C4-2B (cell line): ENCODE results near the gene NR3C1.

Experiments used
- ZFX ChIP-seq: fragments of 450-650 bp; IDR thresholded peaks from 2 replicates; pipeline ENCODE4 v1.6.1; 2017
- TF ChIP-seq, protein P1 (sequence below): fragments of 450-650 bp; conservative IDR thresholded peaks from 2 replicates; pipeline ENCODE4 v1.5.1; 2017; ENCODE audit warnings: mild to moderate bottlenecking

GRCh38 chr5:143406408-143406807, 2.9 kb upstream of the NR3C1 start:
- TF ChIP-seq, protein P1, sequence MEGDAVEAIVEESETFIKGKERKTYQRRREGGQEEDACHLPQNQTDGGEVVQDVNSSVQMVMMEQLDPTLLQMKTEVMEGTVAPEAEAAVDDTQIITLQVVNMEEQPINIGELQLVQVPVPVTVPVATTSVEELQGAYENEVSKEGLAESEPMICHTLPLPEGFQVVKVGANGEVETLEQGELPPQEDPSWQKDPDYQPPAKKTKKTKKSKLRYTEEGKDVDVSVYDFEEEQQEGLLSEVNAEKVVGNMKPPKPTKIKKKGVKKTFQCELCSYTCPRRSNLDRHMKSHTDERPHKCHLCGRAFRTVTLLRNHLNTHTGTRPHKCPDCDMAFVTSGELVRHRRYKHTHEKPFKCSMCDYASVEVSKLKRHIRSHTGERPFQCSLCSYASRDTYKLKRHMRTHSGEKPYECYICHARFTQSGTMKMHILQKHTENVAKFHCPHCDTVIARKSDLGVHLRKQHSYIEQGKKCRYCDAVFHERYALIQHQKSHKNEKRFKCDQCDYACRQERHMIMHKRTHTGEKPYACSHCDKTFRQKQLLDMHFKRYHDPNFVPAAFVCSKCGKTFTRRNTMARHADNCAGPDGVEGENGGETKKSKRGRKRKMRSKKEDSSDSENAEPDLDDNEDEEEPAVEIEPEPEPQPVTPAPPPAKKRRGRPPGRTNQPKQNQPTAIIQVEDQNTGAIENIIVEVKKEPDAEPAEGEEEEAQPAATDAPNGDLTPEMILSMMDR: no peak
- no peak for TF ChIP-seq ZFX
